ENCODE data around the gene EXD2. TPM values are rescaled to one million over a fixed set of nuclear protein-coding genes. Genes with fewer than 3 reads are reported as not detected.

Gene EXD2
- total RNA-seq, 5 donors from 2014 or later (not counting 1 experiment from before 2014, with no cell fraction given) = 8.6 to 12.1 (median 10.8) TPM

DNA sequence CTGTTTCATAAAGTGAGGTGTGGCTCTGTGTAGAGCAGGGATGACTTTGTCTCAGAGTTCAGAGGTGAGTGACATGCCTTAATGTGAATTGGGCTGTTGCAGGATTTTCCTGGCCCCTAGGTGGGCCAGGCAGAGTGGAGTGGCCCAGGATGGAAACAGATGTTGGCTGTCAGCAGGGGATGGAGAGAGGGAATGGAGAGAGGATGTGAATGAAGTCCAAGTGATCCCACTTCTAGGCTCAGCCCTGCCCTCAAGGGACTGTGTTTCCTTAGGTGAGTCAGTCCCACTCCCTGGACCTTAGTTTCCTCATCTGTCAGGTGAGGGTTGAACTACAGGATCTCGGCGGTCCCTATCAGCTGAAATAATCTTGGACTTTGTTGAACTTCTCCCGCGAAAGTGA, 76.2 kb downstream of the EXD2 start:
- Histone ChIP-seq H3K36me3 (ENCODE audit: control insufficient read depth in 2 of 2, extremely low read depth in 1 of 2, insufficient read depth in 1 of 2, low read length in 1 of 2) (no peaks in the 10 kb centered on the region), H3K9me3 (no peaks in the 10 kb centered on the region), H3K4me3 (ENCODE audit: control insufficient read depth in 1 of 2, extremely low read depth in 1 of 2, low read length in 1 of 2) (no peak overlapping the region), H3K27ac (ENCODE audit: low read length) (no peak overlapping the region), H3K27me3 (replicated peaks in 1 of 2; ENCODE audit: control insufficient read depth in 2 of 2, extremely low read depth in 1 of 2, insufficient read depth in 2 of 2, low read length in 1 of 2) (peaks cover 9 to 32% of the 10 kb centered on the region in 2 experiments), H3K4me1 (ENCODE audit: control insufficient read depth in 1 of 2, extremely low read depth in 1 of 2, insufficient read depth in 2 of 2, low read length in 2 of 2) (no peaks in the 10 kb centered on the region)
- Mint-ChIP-seq H3K27ac (no peak overlapping the region), H3K36me3 (no peaks in the 10 kb centered on the region), H3K27me3 (peaks cover 9 to 27% of the 10 kb centered on the region in 2 donors), H3K4me1 (no peaks in the 10 kb centered on the region), H3K4me3 (no peak overlapping the region), H3K9me3 (no peaks in the 10 kb centered on the region)
- 100% methylated on average over 2 of the region's 4 CpGs for WGBS (ENCODE audit: insufficient coverage)
- POLR2A ChIA-PET = no interaction called here
- DNase-seq (no peak), ATAC-seq (replicated peaks in 1 of 4) (no peak)
- CTCF ChIA-PET = no interaction called here

DNA sequence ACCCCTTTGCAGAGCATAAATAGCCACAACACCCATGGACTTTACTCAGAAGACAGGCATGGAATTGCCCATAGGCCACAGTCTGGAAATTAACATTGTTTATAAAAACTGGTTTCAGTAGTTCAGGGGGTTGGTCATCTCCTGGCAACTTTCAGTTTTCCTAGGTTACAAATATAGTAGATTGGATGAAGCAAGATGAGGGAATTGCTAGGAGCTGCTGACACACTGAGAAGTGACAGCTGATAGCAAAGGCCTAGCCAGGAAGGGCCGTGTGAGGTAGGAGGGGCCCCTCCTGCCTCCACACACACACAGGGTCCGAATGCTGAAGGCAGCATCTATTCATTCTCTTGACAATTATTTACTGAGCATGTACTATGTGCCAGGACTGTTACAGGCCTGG, 76.9 kb downstream of the EXD2 start:
- DNase-seq (no peak), ATAC-seq (replicated peaks in 1 of 4) (no peak)
- no CpG with 5 or more reads among the region's 2 CpGs for whole genome bisulfite sequencing (ENCODE audit: insufficient coverage)
- ChIA-PET POLR2A (no interaction called here), CTCF (no interaction called here)
- no peak overlapping the region for H3K4me3 Mint-ChIP-seq
- no peaks in the 10 kb centered on the region for H3K4me1 Mint-ChIP-seq
- H3K27ac Mint-ChIP-seq = no peak overlapping the region
- no peaks in the 10 kb centered on the region for H3K36me3 ChIP-seq (ENCODE audit: control insufficient read depth in 2 of 2, extremely low read depth in 1 of 2, insufficient read depth in 1 of 2, low read length in 1 of 2)
- H3K9me3 ChIP-seq = no peaks in the 10 kb centered on the region
- H3K27ac ChIP-seq (ENCODE audit: low read length) = no peak overlapping the region
- H3K36me3 Mint-ChIP-seq = no peaks in the 10 kb centered on the region
- no peaks in the 10 kb centered on the region for H3K9me3 Mint-ChIP-seq
- H3K4me3 ChIP-seq (ENCODE audit: control insufficient read depth in 1 of 2, extremely low read depth in 1 of 2, low read length in 1 of 2) = no peak overlapping the region
- peaks cover 5 to 31% of the 10 kb centered on the region in 2 experiments for H3K27me3 ChIP-seq (replicated peaks in 1 of 2; ENCODE audit: control insufficient read depth in 2 of 2, extremely low read depth in 1 of 2, insufficient read depth in 2 of 2, low read length in 1 of 2)
- no peaks in the 10 kb centered on the region for H3K4me1 ChIP-seq (ENCODE audit: control insufficient read depth in 1 of 2, extremely low read depth in 1 of 2, insufficient read depth in 2 of 2, low read length in 2 of 2)
- H3K27me3 Mint-ChIP-seq = peaks cover 6 to 21% of the 10 kb centered on the region in 2 donors

DNA sequence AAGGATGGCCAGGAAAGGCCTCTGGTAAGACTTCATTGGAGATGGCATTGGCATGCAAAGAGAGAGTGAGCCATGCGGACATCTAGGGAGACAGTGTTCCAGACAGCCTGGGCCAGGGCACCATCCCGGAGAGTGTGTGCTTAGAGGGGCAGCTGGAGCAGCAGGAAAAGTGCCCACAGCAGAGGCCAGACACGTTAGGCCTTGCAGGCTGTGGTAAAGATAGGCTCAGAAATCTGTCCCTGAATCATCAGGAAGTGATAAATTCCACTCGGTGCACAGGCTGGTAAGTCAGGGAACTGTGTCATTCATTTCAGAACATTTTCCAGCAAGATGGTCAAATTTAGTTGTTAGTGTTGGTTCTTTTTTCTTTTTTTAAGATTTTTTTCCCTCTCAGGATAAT, 77.5 kb downstream of the EXD2 start:
- Histone ChIP-seq H3K4me1 (ENCODE audit: control insufficient read depth in 1 of 2, extremely low read depth in 1 of 2, insufficient read depth in 2 of 2, low read length in 2 of 2) (no peaks in the 10 kb centered on the region), H3K9me3 (no peaks in the 10 kb centered on the region), H3K4me3 (ENCODE audit: control insufficient read depth in 1 of 2, extremely low read depth in 1 of 2, low read length in 1 of 2) (no peak overlapping the region), H3K27ac (ENCODE audit: low read length) (no peak overlapping the region), H3K36me3 (ENCODE audit: control insufficient read depth in 2 of 2, extremely low read depth in 1 of 2, insufficient read depth in 1 of 2, low read length in 1 of 2) (no peaks in the 10 kb centered on the region), H3K27me3 (replicated peaks in 1 of 2; ENCODE audit: control insufficient read depth in 2 of 2, extremely low read depth in 1 of 2, insufficient read depth in 2 of 2, low read length in 1 of 2) (peaks cover 2 to 28% of the 10 kb centered on the region in 2 experiments)
- CTCF ChIA-PET = no interaction called here
- Mint-ChIP-seq H3K27ac (no peak overlapping the region), H3K36me3 (no peaks in the 10 kb centered on the region), H3K4me3 (no peak overlapping the region), H3K4me1 (no peaks in the 10 kb centered on the region), H3K27me3 (peaks cover under 1 to 15% of the 10 kb centered on the region in 2 donors), H3K9me3 (no peaks in the 10 kb centered on the region)
- DNase-seq (no peak), ATAC-seq (replicated peaks in 1 of 4) (no peak)
- 66% methylated on average over 4 of the region's 4 CpGs for WGBS (ENCODE audit: insufficient coverage)
- POLR2A ChIA-PET = no interaction called here

DNA sequence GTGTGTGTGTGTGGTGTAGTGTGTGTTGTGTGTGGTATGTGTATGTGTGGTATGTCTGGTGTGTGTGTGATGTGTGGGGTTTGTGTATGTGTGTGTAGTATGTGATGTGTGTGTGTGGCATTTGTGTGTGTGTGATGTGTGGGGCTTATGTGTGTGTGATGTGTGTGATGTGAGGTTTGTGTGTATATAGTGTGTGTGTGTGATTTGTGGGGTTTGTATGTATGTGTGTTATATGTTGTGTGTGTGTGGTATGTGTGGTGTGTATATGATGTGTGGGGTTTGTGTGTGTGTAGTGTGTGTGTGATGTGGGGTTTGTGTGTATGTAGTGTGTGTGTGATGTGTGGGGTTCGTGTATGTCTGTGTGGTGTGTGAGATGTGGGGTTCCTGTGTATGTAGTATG, 78.1 kb downstream of the EXD2 start:
- no peaks in the 10 kb centered on the region for H3K9me3 Mint-ChIP-seq
- no peak overlapping the region for H3K4me3 Mint-ChIP-seq
- CTCF ChIA-PET = no interaction called here
- H3K4me1 ChIP-seq (ENCODE audit: control insufficient read depth in 1 of 2, extremely low read depth in 1 of 2, insufficient read depth in 2 of 2, low read length in 2 of 2) = no peaks in the 10 kb centered on the region
- H3K4me3 ChIP-seq (ENCODE audit: control insufficient read depth in 1 of 2, extremely low read depth in 1 of 2, low read length in 1 of 2) = no peak overlapping the region
- DNase-seq (no peak), ATAC-seq (replicated peaks in 1 of 4) (no peak)
- peaks cover 2 to 27% of the 10 kb centered on the region in 2 experiments for H3K27me3 ChIP-seq (replicated peaks in 1 of 2; ENCODE audit: control insufficient read depth in 2 of 2, extremely low read depth in 1 of 2, insufficient read depth in 2 of 2, low read length in 1 of 2)
- H3K27ac Mint-ChIP-seq = no peak overlapping the region
- no peaks in the 10 kb centered on the region for H3K36me3 ChIP-seq (ENCODE audit: control insufficient read depth in 2 of 2, extremely low read depth in 1 of 2, insufficient read depth in 1 of 2, low read length in 1 of 2)
- H3K9me3 ChIP-seq = no peaks in the 10 kb centered on the region
- POLR2A ChIA-PET = no interaction called here
- no peak overlapping the region for H3K27ac ChIP-seq (ENCODE audit: low read length)
- WGBS (ENCODE audit: insufficient coverage) = 52% methylated on average over 1 of the region's 1 CpG
- H3K27me3 Mint-ChIP-seq = peaks cover 0 to 9% of the 10 kb centered on the region in 2 donors
- H3K4me1 Mint-ChIP-seq = no peaks in the 10 kb centered on the region
- H3K36me3 Mint-ChIP-seq = no peaks in the 10 kb centered on the region

DNA sequence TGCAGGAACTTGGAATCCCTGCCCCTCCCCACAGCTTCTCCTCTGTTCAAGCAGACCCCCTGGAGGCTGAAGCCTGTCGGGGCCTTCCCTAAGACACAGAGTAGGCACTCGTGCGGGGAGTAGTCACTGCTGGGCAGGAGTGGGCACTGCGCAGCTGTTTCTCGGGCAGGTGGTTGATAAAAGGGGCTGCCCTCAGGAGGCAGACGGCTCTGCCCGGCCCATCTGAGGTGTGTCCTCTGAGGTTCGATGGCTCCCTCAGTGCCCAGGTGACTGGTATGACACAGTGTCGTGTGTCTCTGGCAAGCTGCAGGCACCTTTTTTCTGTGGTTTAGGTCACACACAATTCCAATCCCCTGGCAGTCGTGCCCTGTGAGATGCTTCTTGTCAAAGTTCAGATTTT, 78.8 kb downstream of the EXD2 start:
- Histone ChIP-seq H3K27me3 (replicated peaks in 1 of 2; ENCODE audit: control insufficient read depth in 2 of 2, extremely low read depth in 1 of 2, insufficient read depth in 2 of 2, low read length in 1 of 2) (peaks cover 2 to 27% of the 10 kb centered on the region in 2 experiments), H3K4me3 (ENCODE audit: control insufficient read depth in 1 of 2, extremely low read depth in 1 of 2, low read length in 1 of 2) (no peak overlapping the region), H3K4me1 (ENCODE audit: control insufficient read depth in 1 of 2, extremely low read depth in 1 of 2, insufficient read depth in 2 of 2, low read length in 2 of 2) (no peaks in the 10 kb centered on the region), H3K27ac (ENCODE audit: low read length) (no peak overlapping the region), H3K9me3 (no peaks in the 10 kb centered on the region), H3K36me3 (ENCODE audit: control insufficient read depth in 2 of 2, extremely low read depth in 1 of 2, insufficient read depth in 1 of 2, low read length in 1 of 2) (no peaks in the 10 kb centered on the region)
- Mint-ChIP-seq H3K9me3 (no peaks in the 10 kb centered on the region), H3K27me3 (peaks cover 4 to 8% of the 10 kb centered on the region in 2 donors), H3K4me1 (no peaks in the 10 kb centered on the region), H3K36me3 (no peaks in the 10 kb centered on the region), H3K27ac (no peak overlapping the region), H3K4me3 (no peak overlapping the region)
- POLR2A ChIA-PET = no interaction called here
- no peak for DNase-seq
- WGBS (ENCODE audit: insufficient coverage) = 84% methylated on average over 6 of the region's 10 CpGs
- CTCF ChIA-PET = no interaction called here
- ATAC-seq (replicated peaks in 1 of 4) = no peak

DNA sequence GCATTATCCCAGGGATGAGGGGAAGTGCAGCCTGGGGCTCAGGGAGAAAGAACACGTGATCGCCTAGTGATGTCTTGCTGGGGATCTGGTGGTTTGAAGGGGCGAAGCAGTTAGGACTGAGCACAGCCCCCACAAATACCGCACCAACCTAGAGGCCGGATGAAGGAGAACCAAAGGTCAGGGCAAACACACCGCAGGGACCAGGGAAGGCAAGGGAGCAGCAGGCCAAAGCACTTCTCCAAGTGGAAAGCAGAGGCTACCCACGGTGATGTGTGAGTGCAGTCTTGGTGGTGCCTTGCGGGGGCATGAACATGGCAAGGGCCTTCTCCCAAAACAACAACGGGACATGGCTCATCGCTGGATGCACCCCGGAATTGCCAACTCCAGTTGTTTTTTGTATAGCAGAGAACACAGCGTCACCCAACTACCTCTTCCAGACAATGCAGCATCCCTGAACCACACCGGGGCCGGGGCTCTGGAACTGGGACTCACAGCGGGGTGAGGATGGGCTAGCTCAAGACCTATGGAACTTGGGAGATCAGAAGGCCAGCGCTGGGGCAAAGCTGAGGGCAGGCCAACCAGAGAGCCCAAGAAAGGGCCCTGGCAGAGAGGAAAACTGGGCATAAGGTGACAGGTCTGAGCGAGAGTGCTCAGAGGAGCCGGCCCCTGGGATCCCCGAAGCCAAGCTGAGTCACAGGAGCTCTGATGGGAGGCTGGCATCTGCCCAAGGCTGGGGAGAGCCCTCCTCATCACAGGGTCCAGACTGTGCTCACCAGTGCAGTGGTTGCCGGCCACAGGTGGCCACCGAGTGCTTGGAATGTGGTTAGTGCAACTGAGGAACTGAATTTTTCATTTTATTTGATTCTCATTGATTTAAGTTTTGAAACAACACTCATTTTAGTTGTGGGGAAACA, 79.8 kb downstream of the EXD2 start:
- no peak overlapping the region for H3K27ac ChIP-seq (ENCODE audit: low read length)

More for the DNA sequence above, 79.8 kb downstream of the EXD2 start:
- ATAC-seq (replicated peaks in 1 of 4) (no peak), DNase-seq (no peak)
- WGBS (ENCODE audit: insufficient coverage) = 91% methylated on average over 18 of the region's 21 CpGs
- ChIA-PET POLR2A (no interaction called here), CTCF (no interaction called here)
- H3K27me3 ChIP-seq (replicated peaks in 1 of 2; ENCODE audit: control insufficient read depth in 2 of 2, extremely low read depth in 1 of 2, insufficient read depth in 2 of 2, low read length in 1 of 2) = peaks cover 0 to 25% of the 10 kb centered on the region in 2 experiments
- Mint-ChIP-seq H3K9me3 (peaks cover 0 to 4% (median 0%) of the 10 kb centered on the region in 3 donors), H3K36me3 (no peaks in the 10 kb centered on the region), H3K27ac (no peak overlapping the region), H3K4me1 (no peaks in the 10 kb centered on the region), H3K4me3 (no peak overlapping the region), H3K27me3 (peaks cover 4% of the 10 kb centered on the region in 2 donors)
- no peaks in the 10 kb centered on the region for H3K9me3 ChIP-seq
- H3K36me3 ChIP-seq (ENCODE audit: control insufficient read depth in 2 of 2, extremely low read depth in 1 of 2, insufficient read depth in 1 of 2, low read length in 1 of 2) = no peaks in the 10 kb centered on the region
- no peak overlapping the region for H3K4me3 ChIP-seq (ENCODE audit: control insufficient read depth in 1 of 2, extremely low read depth in 1 of 2, low read length in 1 of 2)
- H3K4me1 ChIP-seq (ENCODE audit: control insufficient read depth in 1 of 2, extremely low read depth in 1 of 2, insufficient read depth in 2 of 2, low read length in 2 of 2) = no peaks in the 10 kb centered on the region
